MM.1S (cell line): Measurements from ENCODE around the gene HOXD9.

Source experiments
- DNase-seq: peaks from one replicate; pipeline ENCODE4 v3.0.0-alpha.2; 2015
- H2AFZ ChIP-seq: fragments of 300-600 bp; sonication (generic); 2 replicates; pipeline ENCODE4 v1.6.0; 2016; ENCODE audit warnings: antibody characterized with exemption, low read length
- H3F3A ChIP-seq: fragments of 300-600 bp; sonication (generic); 2 replicates; pipeline ENCODE4 v1.6.1; 2016; ENCODE audit warnings: mild to moderate bottlenecking, antibody characterized with exemption, low read length, moderate library complexity, mixed read lengths; ENCODE audit not compliant: insufficient read depth
- H3K27ac ChIP-seq: fragments of 300-600 bp; sonication (generic); 2 replicates; pipeline ENCODE4 v1.5.1; 2016; ENCODE audit warnings: mild to moderate bottlenecking, low read length
- H3K27me3 ChIP-seq: fragments of 300-600 bp; sonication (generic); replicated peaks from 2 replicates; pipeline ENCODE4 v1.6.0; 2016; ENCODE audit warnings: low read length; ENCODE audit not compliant: insufficient read depth
- H3K36me3 ChIP-seq: fragments of 300-600 bp; sonication (generic); replicated peaks from 2 replicates; pipeline ENCODE4 v1.6.1; 2016; ENCODE audit warnings: mild to moderate bottlenecking, low read length, mixed read lengths; ENCODE audit not compliant: insufficient read depth
- H3K4me1 ChIP-seq: fragments of 300-600 bp; sonication (generic); 2 replicates; pipeline ENCODE4 v1.6.1; 2016; ENCODE audit warnings: low read length, mixed read lengths
- H3K4me2 ChIP-seq: fragments of 300-600 bp; sonication (generic); 2 replicates; pipeline ENCODE4 v1.6.0; 2016; ENCODE audit warnings: low read depth, low read length
- H3K4me3 ChIP-seq: fragments of 300-600 bp; sonication (generic); 2 replicates; pipeline ENCODE4 v1.5.1; 2016; ENCODE audit warnings: low read length, mixed read lengths
- H3K79me2 ChIP-seq: fragments of 300-600 bp; sonication (generic); 2 replicates; pipeline ENCODE4 v1.6.1; 2016; ENCODE audit warnings: mixed run types, low read length, mixed read lengths
- H3K9ac ChIP-seq: fragments of 300-600 bp; sonication (generic); 2 replicates; pipeline ENCODE4 v1.6.1; 2016; ENCODE audit warnings: low read length, mixed read lengths
- H3K9me2 ChIP-seq: fragments of 300-600 bp; sonication (generic); replicated peaks from 2 replicates; pipeline ENCODE4 v1.6.1; 2016; ENCODE audit warnings: mild to moderate bottlenecking, low read length, mixed read lengths; ENCODE audit not compliant: insufficient read depth
- H3K9me3 ChIP-seq: fragments of 300-600 bp; sonication (generic); replicated peaks from 2 replicates; pipeline ENCODE4 v1.6.1; 2016; ENCODE audit warnings: mild to moderate bottlenecking, low read length, mixed read lengths; ENCODE audit not compliant: insufficient read depth
- H4K20me1 ChIP-seq: fragments of 300-600 bp; sonication (generic); 2 replicates; pipeline ENCODE4 v1.6.1; 2016; ENCODE audit warnings: mild to moderate bottlenecking, low read length, moderate library complexity, mixed read lengths; ENCODE audit not compliant: insufficient read depth
- EZH2 ChIP-seq: fragments of 300-600 bp; sonication (generic); optimal IDR thresholded peaks from 2 replicates; pipeline ENCODE3; 2017; ENCODE audit warnings: low read depth, mild to moderate bottlenecking, antibody characterized with exemption, low read length, mixed read lengths
- EZH2phosphoT487 ChIP-seq: fragments of 300-600 bp; sonication (generic); IDR thresholded peaks from 2 replicates; pipeline ENCODE4 v1.6.1; 2018; ENCODE audit warnings: antibody characterized with exemption, low read length
- TF ChIP-seq, protein P1 (sequence below): fragments of 300-600 bp; sonication (generic); IDR thresholded peaks from 2 replicates; pipeline ENCODE4 v1.5.1; 2016; ENCODE audit warnings: antibody characterized with exemption, low read length, mixed read lengths

The HOXD9 gene

DNA sequence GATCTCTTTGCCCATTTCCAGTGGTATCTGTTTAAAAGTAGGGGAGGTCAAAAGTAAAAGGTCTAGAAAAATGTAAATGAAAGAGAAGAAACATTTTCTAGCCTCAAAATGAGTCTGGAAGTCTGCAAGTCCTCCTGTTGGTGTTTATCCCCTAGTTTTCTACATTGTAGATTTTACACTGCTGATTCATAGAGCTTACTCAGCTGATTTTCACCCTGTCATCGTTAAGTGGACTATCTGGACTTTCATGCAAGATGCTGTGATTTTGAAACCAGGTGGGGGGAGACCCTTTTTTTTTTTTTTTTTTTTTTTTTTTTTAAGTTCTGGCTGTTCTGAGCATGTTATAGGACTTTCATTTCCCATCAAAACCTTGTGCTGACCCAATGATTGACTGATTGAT, 44.9 kb downstream of the HOXD9 start:
- Histone ChIP-seq H3K36me3 (no peaks in the 10 kb centered on the region), H3K9ac (no peak overlapping the region), H3K4me1 (no peaks in the 10 kb centered on the region), H3K79me2 (no peaks in the 10 kb centered on the region), H4K20me1 (no peaks in the 10 kb centered on the region), H3K4me2 (no peak overlapping the region), H3K27me3 (0 out of 2 replicates have a peak, but pooled peaks cover 3% of the 10 kb centered on the region), H3K9me2 (no peaks in the 10 kb centered on the region), H3K9me3 (no peaks in the 10 kb centered on the region), H2AFZ (no peak overlapping the region), H3K27ac (no peak overlapping the region), H3K4me3 (no peak overlapping the region), H3F3A (no peaks in the 10 kb centered on the region)
- DNase-seq = no peak
- TF ChIP-seq, protein P1, sequence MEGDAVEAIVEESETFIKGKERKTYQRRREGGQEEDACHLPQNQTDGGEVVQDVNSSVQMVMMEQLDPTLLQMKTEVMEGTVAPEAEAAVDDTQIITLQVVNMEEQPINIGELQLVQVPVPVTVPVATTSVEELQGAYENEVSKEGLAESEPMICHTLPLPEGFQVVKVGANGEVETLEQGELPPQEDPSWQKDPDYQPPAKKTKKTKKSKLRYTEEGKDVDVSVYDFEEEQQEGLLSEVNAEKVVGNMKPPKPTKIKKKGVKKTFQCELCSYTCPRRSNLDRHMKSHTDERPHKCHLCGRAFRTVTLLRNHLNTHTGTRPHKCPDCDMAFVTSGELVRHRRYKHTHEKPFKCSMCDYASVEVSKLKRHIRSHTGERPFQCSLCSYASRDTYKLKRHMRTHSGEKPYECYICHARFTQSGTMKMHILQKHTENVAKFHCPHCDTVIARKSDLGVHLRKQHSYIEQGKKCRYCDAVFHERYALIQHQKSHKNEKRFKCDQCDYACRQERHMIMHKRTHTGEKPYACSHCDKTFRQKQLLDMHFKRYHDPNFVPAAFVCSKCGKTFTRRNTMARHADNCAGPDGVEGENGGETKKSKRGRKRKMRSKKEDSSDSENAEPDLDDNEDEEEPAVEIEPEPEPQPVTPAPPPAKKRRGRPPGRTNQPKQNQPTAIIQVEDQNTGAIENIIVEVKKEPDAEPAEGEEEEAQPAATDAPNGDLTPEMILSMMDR = no peak
- TF ChIP-seq EZH2phosphoT487 (no peak), EZH2 (no peak)

DNA sequence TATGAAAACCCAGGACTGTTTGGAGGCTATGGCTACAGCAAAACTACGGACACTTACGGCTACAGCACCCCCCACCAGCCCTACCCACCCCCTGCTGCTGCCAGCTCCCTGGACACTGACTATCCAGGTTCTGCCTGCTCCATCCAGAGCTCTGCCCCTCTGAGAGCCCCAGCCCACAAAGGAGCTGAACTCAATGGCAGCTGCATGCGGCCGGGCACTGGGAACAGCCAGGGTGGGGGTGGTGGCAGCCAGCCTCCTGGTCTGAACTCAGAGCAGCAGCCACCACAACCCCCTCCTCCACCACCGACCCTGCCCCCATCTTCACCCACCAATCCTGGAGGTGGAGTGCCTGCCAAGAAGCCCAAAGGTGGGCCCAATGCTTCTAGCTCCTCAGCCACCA, 46.7 kb downstream of the HOXD9 start:
- Histone ChIP-seq H3K4me3 (no peak overlapping the region), H3K9me2 (no peaks in the 10 kb centered on the region), H3K4me1 (no peaks in the 10 kb centered on the region), H4K20me1 (no peaks in the 10 kb centered on the region), H3K27me3 (no peaks in the 10 kb centered on the region), H3K9me3 (no peaks in the 10 kb centered on the region), H3K4me2 (no peak overlapping the region), H3K9ac (no peak overlapping the region), H3F3A (no peaks in the 10 kb centered on the region), H3K36me3 (no peaks in the 10 kb centered on the region), H2AFZ (no peak overlapping the region), H3K27ac (no peak overlapping the region), H3K79me2 (no peaks in the 10 kb centered on the region)
- DNase-seq = no peak
- TF ChIP-seq EZH2 (no peak), EZH2phosphoT487 (no peak)
- TF ChIP-seq, protein P1 = no peak

DNA sequence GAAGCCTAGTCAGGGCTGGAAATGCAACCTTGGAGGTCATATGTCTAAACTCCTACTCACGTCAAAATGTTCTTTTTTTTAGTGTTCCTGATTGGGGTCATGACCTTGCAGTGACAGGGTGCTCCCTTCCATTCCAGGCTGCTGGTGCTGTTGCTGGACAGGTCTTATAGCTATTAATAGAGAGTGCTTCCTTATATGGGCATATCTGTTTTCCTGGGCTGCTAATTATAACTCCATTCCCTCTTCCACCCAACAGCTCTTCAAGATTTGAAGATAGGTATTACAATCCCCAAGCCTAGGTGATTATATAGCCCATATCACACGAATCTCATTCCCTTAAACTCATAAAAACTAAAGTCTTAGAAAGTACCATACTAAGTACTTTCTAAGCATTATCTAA, 47.2 kb downstream of the HOXD9 start:
- no peak for DNase-seq
- Histone ChIP-seq H3K27me3 (no peaks in the 10 kb centered on the region), H4K20me1 (no peaks in the 10 kb centered on the region), H3K36me3 (no peaks in the 10 kb centered on the region), H3K9me3 (no peaks in the 10 kb centered on the region), H3K79me2 (no peaks in the 10 kb centered on the region), H3K9me2 (no peaks in the 10 kb centered on the region), H2AFZ (no peak overlapping the region), H3K9ac (no peak overlapping the region), H3K4me3 (no peak overlapping the region), H3K27ac (no peak overlapping the region), H3K4me2 (no peak overlapping the region), H3F3A (no peaks in the 10 kb centered on the region), H3K4me1 (no peaks in the 10 kb centered on the region)
- TF ChIP-seq, protein P1 = no peak
- no peak for TF ChIP-seq EZH2
- no peak for TF ChIP-seq EZH2phosphoT487
